HG03378 (cell line): ENCODE data around the gene ZNF805.
"Not testable (repeated sequence)": the region's sequence is repeated elsewhere in the genome, so short reads cannot be mapped to it uniquely, and the experiment has no call there.

Source experiments
- ATAC-seq: cut with Tn5 transposase; IDR thresholded peaks from one replicate; pipeline ENCODE4 v1.9.1; 2021; ENCODE audit warnings: mild to moderate bottlenecking, moderate library complexity; ENCODE audit not compliant: unreplicated experiment

Gene ZNF805

DNA sequence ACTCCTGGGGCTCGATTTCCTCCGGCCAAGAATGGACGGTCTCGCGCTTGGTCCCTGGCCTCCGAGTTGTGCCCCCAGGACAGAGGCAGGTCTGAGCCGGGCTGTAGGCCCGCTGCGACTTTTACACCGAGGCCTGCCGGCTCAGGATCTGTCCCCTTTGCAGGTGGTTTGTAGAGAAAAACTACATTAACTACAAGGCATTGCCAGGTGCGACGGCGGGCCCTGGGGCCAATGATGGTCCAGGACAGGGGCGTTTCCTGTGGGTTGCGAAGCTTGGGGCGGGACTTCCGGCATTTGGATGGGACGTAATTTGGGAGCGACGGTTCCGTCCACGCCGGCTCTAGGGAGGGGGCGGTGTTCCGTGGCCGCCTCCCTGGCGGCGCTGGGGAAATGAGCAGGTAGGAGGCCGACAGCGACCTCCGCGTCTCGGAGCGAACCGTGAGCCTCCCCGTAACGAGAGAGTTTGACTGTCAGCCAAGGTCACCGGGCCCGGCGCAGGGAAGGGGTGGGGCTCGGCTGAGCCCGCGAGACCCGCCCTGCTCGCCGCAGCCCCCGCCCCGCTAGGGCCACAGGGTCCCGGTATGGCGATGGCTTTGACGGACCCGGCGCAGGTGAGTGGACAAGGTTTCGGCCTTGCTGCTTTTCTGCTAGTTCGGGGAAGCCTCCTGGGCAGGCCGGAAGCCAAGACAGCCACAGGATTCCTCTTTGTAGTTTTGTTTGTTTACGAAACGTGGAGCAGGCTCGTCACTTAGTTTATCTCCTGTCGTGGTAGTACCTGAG is at the start of gene ZNF805:
ZNF805 (plus strand) TSS at position 322 of the 780 bp plus-strand sequence; CDS start at position 582, 260 bp downstream.
- peak; percentile 78 for ATAC-seq

- peak; percentile 91 for ATAC-seq
These were observed 49.0 kb upstream of the ZNF805 start, which contains the start of gene ZNF264 for GRCh38 chr19:57191141-57192076. Gene ZNF264 (plus strand): TSS chr19:57191500. CDS start chr19:57191914, 414 bp downstream.

- ATAC-seq, result no peak
These were observed 48.4 kb upstream of the ZNF805 start for GRCh38 chr19:57192077-57192420.

DNA sequence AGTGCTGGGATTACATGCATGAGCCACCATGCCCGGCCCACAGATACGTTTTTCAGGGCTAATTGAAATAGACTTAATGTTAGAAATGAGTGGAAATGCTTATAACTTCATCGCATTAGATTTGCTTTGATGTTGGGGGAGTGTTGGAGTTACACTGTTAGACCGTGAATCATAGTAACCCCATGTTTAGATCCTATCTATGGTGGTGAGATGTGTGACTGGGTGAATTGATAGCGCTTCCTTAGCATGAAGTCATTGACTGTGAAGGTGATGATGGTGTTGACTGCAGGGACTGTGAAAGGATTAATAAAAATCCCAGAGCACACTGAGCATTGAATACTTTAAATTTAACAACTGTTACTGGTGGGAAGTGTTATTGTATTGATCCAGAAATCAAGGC is 47.4 kb upstream of the ZNF805 start:
- no peak for ATAC-seq

- not testable (repeated sequence) for ATAC-seq
These were observed 42.6 kb upstream of the ZNF805 start for GRCh38 chr19:57197874-57198273.

DNA sequence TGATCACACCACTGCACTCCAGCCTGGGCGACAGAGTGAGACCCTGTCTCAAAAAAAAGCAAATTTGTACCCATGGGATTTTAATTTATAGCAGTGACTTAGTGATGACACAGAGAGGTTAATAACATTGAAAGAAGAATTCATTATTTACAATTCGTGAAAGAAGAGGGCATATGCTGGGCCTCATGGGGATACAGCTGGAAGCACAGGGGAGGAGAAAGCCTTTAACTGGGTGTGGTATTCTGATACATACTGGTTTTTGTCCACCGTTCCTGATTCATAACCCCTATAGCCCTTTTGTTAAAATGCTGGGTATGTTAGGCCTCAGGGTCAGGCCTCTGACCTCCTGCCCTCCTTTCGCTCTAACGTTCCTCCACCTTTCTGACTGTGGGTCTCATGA is 38.3 kb upstream of the ZNF805 start:
- ATAC-seq, result no peak

GRCh38 chr19:57210381-57210780 is 30.1 kb upstream of the ZNF805 start:
- no peak for ATAC-seq

GRCh38 chr19:57212109-57212508 is 28.3 kb upstream of the ZNF805 start:
- no peak for ATAC-seq

DNA sequence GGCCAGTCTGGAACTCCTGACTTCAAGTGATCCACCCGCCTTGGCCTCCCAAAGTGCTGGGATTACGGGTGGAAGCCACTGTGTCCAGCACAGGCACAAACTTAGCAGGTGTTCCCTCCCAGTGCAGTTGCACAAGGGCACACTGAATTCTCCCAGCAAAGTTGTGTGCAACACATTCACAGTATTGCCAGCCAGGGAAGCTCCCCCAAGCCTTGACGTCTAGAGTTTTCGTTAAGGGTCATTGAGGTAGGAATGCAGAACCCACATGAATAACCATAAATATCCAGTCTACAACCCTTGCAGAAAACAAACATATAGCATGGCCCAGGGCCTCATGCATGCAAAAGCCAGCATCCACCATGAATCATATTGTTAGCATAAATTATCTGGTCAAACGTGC is 12.9 kb upstream of the ZNF805 start:
- ATAC-seq, result no peak

DNA sequence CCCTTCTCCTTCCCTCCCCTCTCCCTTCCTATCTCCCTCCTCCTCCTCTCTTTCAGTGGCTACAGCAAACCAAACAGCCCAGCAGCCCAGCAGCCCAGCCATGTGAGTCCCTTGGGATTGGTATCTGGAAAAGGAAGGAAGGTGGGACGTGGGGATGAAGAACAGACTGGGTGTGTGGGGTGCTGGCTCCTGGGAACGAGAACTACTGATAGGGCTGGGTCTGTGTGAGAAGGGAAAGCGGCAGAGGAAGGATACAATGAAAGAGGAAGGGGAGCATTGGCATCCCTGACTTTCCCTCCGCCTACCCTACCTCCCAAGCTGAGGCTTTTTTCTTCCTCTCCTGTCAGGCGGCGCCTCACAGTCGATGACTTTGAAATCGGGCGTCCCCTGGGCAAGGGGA is 8.7 kb upstream of the ZNF805 start:
- ATAC-seq, result no peak

GRCh38 chr19:57233207-57233606 is 7.2 kb upstream of the ZNF805 start:
- ATAC-seq, result no peak

DNA sequence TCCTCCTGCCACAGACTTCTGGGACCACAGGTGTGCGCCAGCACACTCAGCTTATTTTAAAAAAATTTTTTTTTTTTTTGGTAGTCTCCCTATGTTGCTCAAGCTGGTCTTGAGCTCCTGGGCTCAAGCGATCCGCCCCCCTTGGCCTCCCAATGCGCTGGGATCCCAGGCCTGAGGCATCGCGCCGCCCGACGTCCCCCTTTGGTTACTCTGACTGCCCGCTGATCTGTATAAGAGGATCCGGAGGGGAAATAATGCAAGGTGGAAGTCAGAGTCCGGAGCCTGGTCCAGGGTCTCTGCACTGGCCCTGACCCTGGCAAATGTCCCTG is 486 bp upstream of the ZNF805 start:
- no peak for ATAC-seq

DNA sequence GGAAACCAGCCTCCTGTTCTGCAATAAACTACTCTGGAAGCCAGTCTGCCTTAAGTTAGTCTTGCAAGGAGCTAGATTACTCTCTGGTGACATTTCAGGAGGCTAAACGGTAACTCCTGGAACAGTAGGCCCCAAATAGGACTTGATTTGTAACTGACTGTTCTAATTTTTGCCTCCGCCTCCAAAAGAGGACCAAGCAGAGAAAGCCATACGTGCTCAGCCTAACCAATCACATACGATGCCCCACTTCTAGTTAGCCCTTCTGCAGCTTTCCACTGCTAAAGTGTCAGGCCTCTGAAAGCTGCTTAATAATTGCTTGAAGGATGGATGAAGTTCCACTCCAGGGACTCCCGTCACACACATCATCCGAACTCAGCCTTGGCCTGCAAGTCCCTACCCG is 744 bp downstream of the ZNF805 start:
- ATAC-seq, result no peak

- no peak for ATAC-seq
These were observed 2.4 kb downstream of the ZNF805 start for GRCh38 chr19:57242821-57243220.

- no peak for ATAC-seq
These were observed 4.1 kb downstream of the ZNF805 start for GRCh38 chr19:57244513-57244912.

- ATAC-seq, result no peak
These were observed 4.6 kb downstream of the ZNF805 start for GRCh38 chr19:57245066-57245465.

DNA sequence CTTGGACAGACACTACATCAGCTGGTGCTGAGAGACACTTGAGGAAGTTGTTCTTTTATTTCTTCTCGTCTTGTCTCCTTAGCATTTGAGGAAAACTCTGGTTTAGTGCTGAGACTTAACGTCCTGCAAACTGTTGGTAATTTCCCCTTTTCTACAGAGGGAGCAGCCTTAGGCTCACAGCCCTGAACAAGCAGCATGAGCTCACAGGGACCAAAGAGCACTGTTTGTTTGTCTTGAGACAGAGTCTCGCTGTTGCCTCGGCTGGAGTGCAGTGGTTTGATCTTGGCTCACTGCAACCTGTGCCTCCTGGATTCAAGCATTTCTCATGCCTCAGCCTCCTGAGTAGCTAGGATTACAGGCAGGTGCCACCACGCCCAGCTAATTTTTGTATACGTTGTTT is 5.5 kb downstream of the ZNF805 start:
- ATAC-seq, result no peak

DNA sequence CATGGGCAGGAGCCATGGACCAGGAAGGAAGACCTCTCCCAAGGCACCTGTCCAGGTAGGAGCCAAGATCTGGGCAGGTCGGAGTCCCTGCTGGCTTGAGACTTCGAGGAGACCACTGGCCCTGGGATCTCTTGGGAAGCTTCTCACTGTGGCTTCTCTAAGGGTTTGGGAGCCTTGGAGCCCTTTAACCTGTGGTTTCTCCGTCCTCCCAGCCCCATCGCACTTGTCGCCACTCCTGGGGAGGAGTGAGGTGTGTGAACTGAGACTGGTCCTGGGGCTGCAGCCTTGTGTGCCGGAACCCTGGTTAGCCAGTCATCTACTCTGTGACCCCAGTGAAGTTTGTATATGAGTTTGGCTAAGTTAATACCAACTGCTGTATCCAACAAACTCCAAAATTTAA is 8.2 kb downstream of the ZNF805 start:
- ATAC-seq, result no peak

- no peak for ATAC-seq
These were observed 8.9 kb downstream of the ZNF805 start for GRCh38 chr19:57249329-57249728.

GRCh38 chr19:57253767-57254166 is 13.3 kb downstream of the ZNF805 start:
- not testable (repeated sequence) for ATAC-seq

- ATAC-seq, result no peak
These were observed 21.6 kb downstream of the ZNF805 start for GRCh38 chr19:57262044-57262443.

DNA sequence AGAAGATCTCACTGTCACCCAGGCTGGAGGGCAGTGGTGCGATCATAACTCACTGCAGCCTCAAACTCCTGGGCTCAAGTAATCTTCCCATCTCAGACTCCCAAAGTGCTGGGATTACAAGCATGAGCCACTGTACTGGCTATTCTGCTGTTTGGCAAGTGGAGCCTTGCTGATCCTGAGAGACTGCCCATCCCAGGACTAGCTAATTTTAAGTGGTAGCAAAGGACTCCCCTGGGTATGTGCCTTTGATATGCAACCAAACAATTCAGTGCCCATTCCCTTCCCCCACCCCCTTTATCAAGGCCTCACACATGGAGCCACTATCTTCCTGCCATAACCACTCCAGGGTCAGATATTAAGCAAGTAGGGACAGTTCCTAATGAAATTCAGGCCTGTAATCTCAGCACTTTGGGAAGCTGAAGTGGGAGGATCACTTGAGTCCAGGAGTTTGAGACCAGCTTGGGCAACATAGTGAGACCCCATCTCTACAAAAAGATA is 22.9 kb downstream of the ZNF805 start:
- no peak for ATAC-seq
